Amygdala (tissue), 56 donors: Measurements from ENCODE around the gene PEX14.

ENCODE experiments used
- DNase-seq, 56 donors: peaks; one replicate each; lab custom pipeline; 2025; lab: John Stamatoyannopoulos, UW

The PEX14 gene

GRCh38 chr1:10612436-10613160 lies 137.8 kb downstream of the PEX14 start:
- no peak for DNase-seq

GRCh38 chr1:10613340-10613739 lies 138.6 kb downstream of the PEX14 start:
- no peak for DNase-seq

GRCh38 chr1:10613861-10614260 lies 139.1 kb downstream of the PEX14 start:
- DNase-seq = no peak

GRCh38 chr1:10614377-10615225 lies 139.9 kb downstream of the PEX14 start:
- DNase-seq = no peak

GRCh38 chr1:10615332-10615731 lies 140.6 kb downstream of the PEX14 start:
- peak in 19 of 56 donors; percentile 1 to 52 (median 28) for DNase-seq

GRCh38 chr1:10615932-10616671 lies 141.4 kb downstream of the PEX14 start:
- DNase-seq = peak in 1 of 56 donors; percentile 12

GRCh38 chr1:10616696-10617095 lies 141.9 kb downstream of the PEX14 start:
- no peak for DNase-seq

- DNase-seq = no peak
These were observed 142.6 kb downstream of the PEX14 start for GRCh38 chr1:10617318-10617717.

GRCh38 chr1:10617931-10618885 lies 143.5 kb downstream of the PEX14 start:
- DNase-seq = no peak

GRCh38 chr1:10620776-10621175 lies 146.0 kb downstream of the PEX14 start:
- peak in 9 of 56 donors; percentile 8 to 46 (median 15) for DNase-seq

- DNase-seq = no peak
These were observed 147.2 kb downstream of the PEX14 start for GRCh38 chr1:10621906-10622305.

GRCh38 chr1:10622910-10623685 lies 148.3 kb downstream of the PEX14 start:
- no peak for DNase-seq

GRCh38 chr1:10623686-10624145 lies 149.0 kb downstream of the PEX14 start:
- no peak for DNase-seq

GRCh38 chr1:10624256-10625050 lies 149.7 kb downstream of the PEX14 start:
- no peak for DNase-seq

GRCh38 chr1:10625076-10625475 lies 150.3 kb downstream of the PEX14 start:
- DNase-seq = no peak

GRCh38 chr1:10625554-10625953 lies 150.8 kb downstream of the PEX14 start:
- DNase-seq = no peak

- no peak for DNase-seq
These were observed 151.5 kb downstream of the PEX14 start for GRCh38 chr1:10626131-10626731.
